GM12891 (cell line): ENCODE results near the gene NDUFS7.

Source experiments
- PAX5 ChIP-seq: IDR thresholded peaks from 2 replicates; pipeline ENCODE4 v1.6.1; 2011; ENCODE audit warnings: low read length, moderate library complexity, mild to moderate bottlenecking; ENCODE audit not compliant: insufficient read depth, severe bottlenecking
- POLR2A ChIP-seq: IDR thresholded peaks from 2 replicates; pipeline ENCODE4 v1.6.1; 2011; ENCODE audit warnings: low read depth, low read length, control low read depth
- POLR2AphosphoS5 ChIP-seq: IDR thresholded peaks from 2 replicates; pipeline ENCODE4 v1.6.1; 2011; ENCODE audit warnings: low read depth, low read length, control low read depth
- POU2F2 ChIP-seq: IDR thresholded peaks from 2 replicates; pipeline ENCODE4 v1.6.1; 2011; ENCODE audit warnings: low read depth, mild to moderate bottlenecking, control low read depth, low read length, moderate library complexity
- SPI1 ChIP-seq: IDR thresholded peaks from 2 replicates; pipeline ENCODE4 v1.6.1; 2011; ENCODE audit warnings: low read depth, low read length, control low read depth
- TAF1 ChIP-seq: IDR thresholded peaks from 2 replicates; pipeline ENCODE4 v1.6.1; 2011; ENCODE audit warnings: low read depth, low read length, control low read depth

GRCh38 chr19:1364070-1364704 is 19.5 kb upstream of the NDUFS7 start:
- TF ChIP-seq POLR2A: no peak
- TF ChIP-seq POLR2AphosphoS5: no peak
- TF ChIP-seq TAF1: no peak
- TF ChIP-seq SPI1: no peak
- no peak for TF ChIP-seq PAX5
- no peak for TF ChIP-seq POU2F2
